ENCODE data around the gene DHRSX. TPM values are rescaled to one million over a fixed set of nuclear protein-coding genes. Genes with fewer than 3 reads are reported as not detected.

Gene DHRSX
- total RNA-seq, 1 donor from 2014 or later = 30.4 TPM

- no peak overlapping the region for H3K4me3 ChIP-seq (ENCODE audit: insufficient read depth, low read depth, low read length)
- DNase-seq (ENCODE audit: low read depth) (no peak), FAIRE-seq (no peak)
- Mint-ChIP-seq H3K27ac (ENCODE audit: unreplicated experiment) (no peak overlapping the region), H3K4me1 (ENCODE audit: low read depth, unreplicated experiment) (no peaks in the 10 kb centered on the region), H3K36me3 (ENCODE audit: low read depth, unreplicated experiment) (no peaks in the 10 kb centered on the region), H3K9me3 (ENCODE audit: unreplicated experiment) (no peaks in the 10 kb centered on the region), H3K4me3 (ENCODE audit: unreplicated experiment) (no peak overlapping the region), H3K27me3 (ENCODE audit: low read depth, unreplicated experiment) (no peaks in the 10 kb centered on the region)
- H4K20me1 ChIP-seq (ENCODE audit: insufficient read depth, low read length) = peaks cover 32% of the 10 kb centered on the region
- no peaks in the 10 kb centered on the region for H3K4me1 ChIP-seq (ENCODE audit: insufficient read depth, low read length)
- no peaks in the 10 kb centered on the region for H3K36me3 ChIP-seq (ENCODE audit: insufficient read depth, low read length)
- no peak overlapping the region for H3K4me2 ChIP-seq (ENCODE audit: low read length)
- no peak overlapping the region for H3K27ac ChIP-seq (ENCODE audit: low read depth, low read length)
- H2AFZ ChIP-seq (ENCODE audit: low read depth, low read length) = no peak overlapping the region
- no peaks in the 10 kb centered on the region for H3K9me3 ChIP-seq (ENCODE audit: insufficient read depth, low read depth, low read length)
- no peak overlapping the region for H3K9ac ChIP-seq (ENCODE audit: low read length)
- no peak for TF ChIP-seq EZH2 (IDR thresholded peaks at IDR 0.05; ENCODE audit: insufficient read depth, low read length)
- TF ChIP-seq, protein P1, sequence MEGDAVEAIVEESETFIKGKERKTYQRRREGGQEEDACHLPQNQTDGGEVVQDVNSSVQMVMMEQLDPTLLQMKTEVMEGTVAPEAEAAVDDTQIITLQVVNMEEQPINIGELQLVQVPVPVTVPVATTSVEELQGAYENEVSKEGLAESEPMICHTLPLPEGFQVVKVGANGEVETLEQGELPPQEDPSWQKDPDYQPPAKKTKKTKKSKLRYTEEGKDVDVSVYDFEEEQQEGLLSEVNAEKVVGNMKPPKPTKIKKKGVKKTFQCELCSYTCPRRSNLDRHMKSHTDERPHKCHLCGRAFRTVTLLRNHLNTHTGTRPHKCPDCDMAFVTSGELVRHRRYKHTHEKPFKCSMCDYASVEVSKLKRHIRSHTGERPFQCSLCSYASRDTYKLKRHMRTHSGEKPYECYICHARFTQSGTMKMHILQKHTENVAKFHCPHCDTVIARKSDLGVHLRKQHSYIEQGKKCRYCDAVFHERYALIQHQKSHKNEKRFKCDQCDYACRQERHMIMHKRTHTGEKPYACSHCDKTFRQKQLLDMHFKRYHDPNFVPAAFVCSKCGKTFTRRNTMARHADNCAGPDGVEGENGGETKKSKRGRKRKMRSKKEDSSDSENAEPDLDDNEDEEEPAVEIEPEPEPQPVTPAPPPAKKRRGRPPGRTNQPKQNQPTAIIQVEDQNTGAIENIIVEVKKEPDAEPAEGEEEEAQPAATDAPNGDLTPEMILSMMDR (IDR thresholded peaks at IDR 0.05; ENCODE audit: insufficient read depth, low read depth, low read length) = no peak
- no peaks in the 10 kb centered on the region for H3K79me2 ChIP-seq (ENCODE audit: insufficient read depth, low read length)
- H3K27me3 ChIP-seq (ENCODE audit: insufficient read depth, low read length) = no peaks in the 10 kb centered on the region
Observed at GRCh38 chrX:2413969-2414368, 86.8 kb downstream of the DHRSX start.

DNA sequence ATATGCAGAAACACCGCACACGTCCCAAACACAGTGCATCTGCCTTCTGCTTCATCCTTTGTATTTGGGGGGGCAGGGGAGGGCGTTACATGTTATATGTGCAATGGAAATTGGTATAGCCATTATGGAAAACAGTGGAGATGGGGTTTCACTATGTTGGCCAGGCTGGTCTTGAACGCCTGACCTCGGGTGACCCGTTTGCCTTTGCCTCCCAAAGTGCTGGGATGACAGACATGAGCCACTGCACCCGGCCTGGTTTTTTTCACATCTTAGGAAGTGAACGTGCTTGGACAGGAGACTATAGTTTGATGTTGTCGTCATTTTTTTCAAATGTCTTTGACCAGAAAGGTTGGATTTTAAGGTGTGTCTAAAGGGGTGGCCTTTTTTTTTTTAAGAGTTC lies 88.6 kb downstream of the DHRSX start:
- Histone ChIP-seq H3K27me3 (ENCODE audit: insufficient read depth, low read length) (no peaks in the 10 kb centered on the region), H3K27ac (ENCODE audit: low read depth, low read length) (no peak overlapping the region), H3K36me3 (ENCODE audit: insufficient read depth, low read length) (peaks cover 6% of the 10 kb centered on the region), H3K9ac (ENCODE audit: low read length) (no peak overlapping the region), H3K9me3 (ENCODE audit: insufficient read depth, low read depth, low read length) (peaks cover 4% of the 10 kb centered on the region), H2AFZ (ENCODE audit: low read depth, low read length) (no peak overlapping the region), H3K4me2 (ENCODE audit: low read length) (no peak overlapping the region), H3K4me3 (ENCODE audit: insufficient read depth, low read depth, low read length) (no peak overlapping the region), H3K79me2 (ENCODE audit: insufficient read depth, low read length) (no peaks in the 10 kb centered on the region), H4K20me1 (ENCODE audit: insufficient read depth, low read length) (peaks cover 22% of the 10 kb centered on the region), H3K4me1 (ENCODE audit: insufficient read depth, low read length) (no peaks in the 10 kb centered on the region)
- Mint-ChIP-seq H3K4me1 (ENCODE audit: low read depth, unreplicated experiment) (no peaks in the 10 kb centered on the region), H3K9me3 (ENCODE audit: unreplicated experiment) (peaks cover 2% of the 10 kb centered on the region), H3K36me3 (ENCODE audit: low read depth, unreplicated experiment) (peaks cover 5% of the 10 kb centered on the region), H3K4me3 (ENCODE audit: unreplicated experiment) (no peak overlapping the region), H3K27ac (ENCODE audit: unreplicated experiment) (no peak overlapping the region), H3K27me3 (ENCODE audit: low read depth, unreplicated experiment) (no peaks in the 10 kb centered on the region)
- DNase-seq (ENCODE audit: low read depth) (no peak), FAIRE-seq (no peak)
- no peak for TF ChIP-seq EZH2 (IDR thresholded peaks at IDR 0.05; ENCODE audit: insufficient read depth, low read length)
- TF ChIP-seq, protein P1 (IDR thresholded peaks at IDR 0.05; ENCODE audit: insufficient read depth, low read depth, low read length) = no peak

DNA sequence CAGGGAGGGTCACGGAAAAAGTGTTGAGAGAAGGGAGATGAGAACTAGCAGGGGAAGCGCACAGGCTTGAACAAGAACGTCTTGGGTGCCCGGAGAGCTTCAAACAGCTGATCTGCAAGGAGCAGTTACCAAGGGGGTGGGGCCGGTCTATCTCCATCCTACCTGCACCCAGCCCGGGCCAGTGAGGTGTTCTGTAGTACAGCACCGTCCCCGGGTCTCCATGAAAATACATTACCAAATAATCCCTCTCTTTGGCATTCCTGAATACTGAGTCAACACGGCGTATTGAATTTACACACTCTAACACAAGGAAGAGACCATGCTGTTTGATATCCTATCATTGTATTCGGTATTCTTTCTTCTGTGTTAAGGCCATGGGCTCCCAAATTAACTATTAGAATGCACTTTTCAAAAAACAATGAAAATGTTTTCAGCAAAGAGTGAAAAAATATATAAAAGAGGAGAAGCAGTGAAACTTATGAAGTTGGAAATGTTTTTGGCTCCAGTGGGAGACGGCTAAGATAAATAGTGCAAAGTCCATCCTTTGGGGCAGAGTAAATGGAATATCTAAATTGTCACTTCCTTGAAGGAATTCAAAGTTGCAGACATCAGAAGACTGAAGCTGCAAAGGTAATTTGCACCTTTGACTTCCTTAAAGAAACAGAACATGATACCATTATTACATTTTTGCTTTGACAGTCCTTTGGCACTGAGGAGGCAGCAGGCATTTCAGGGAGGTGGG lies 90.3 kb downstream of the DHRSX start:
- Histone ChIP-seq H3K27me3 (ENCODE audit: insufficient read depth, low read length) (no peaks in the 10 kb centered on the region), H3K4me3 (ENCODE audit: insufficient read depth, low read depth, low read length) (no peak overlapping the region), H2AFZ (ENCODE audit: low read depth, low read length) (no peak overlapping the region), H3K36me3 (ENCODE audit: insufficient read depth, low read length) (peaks cover 11% of the 10 kb centered on the region), H3K4me2 (ENCODE audit: low read length) (no peak overlapping the region), H3K79me2 (ENCODE audit: insufficient read depth, low read length) (no peaks in the 10 kb centered on the region), H3K9ac (ENCODE audit: low read length) (no peak overlapping the region), H4K20me1 (ENCODE audit: insufficient read depth, low read length) (peaks cover 16% of the 10 kb centered on the region), H3K27ac (ENCODE audit: low read depth, low read length) (no peak overlapping the region), H3K4me1 (ENCODE audit: insufficient read depth, low read length) (no peaks in the 10 kb centered on the region), H3K9me3 (ENCODE audit: insufficient read depth, low read depth, low read length) (peaks cover 8% of the 10 kb centered on the region)
- no peak overlapping the region for H3K27ac Mint-ChIP-seq (ENCODE audit: unreplicated experiment)
- H3K4me1 Mint-ChIP-seq (ENCODE audit: low read depth, unreplicated experiment) = no peaks in the 10 kb centered on the region
- DNase-seq (ENCODE audit: low read depth) = no peak
- H3K9me3 Mint-ChIP-seq (ENCODE audit: unreplicated experiment) = peaks cover 7% of the 10 kb centered on the region
- TF ChIP-seq, protein P1 (IDR thresholded peaks at IDR 0.05; ENCODE audit: insufficient read depth, low read depth, low read length) = no peak
- TF ChIP-seq EZH2 (IDR thresholded peaks at IDR 0.05; ENCODE audit: insufficient read depth, low read length) = no peak
- no peak for FAIRE-seq
- H3K27me3 Mint-ChIP-seq (ENCODE audit: low read depth, unreplicated experiment) = no peaks in the 10 kb centered on the region
- no peak overlapping the region for H3K4me3 Mint-ChIP-seq (ENCODE audit: unreplicated experiment)
- H3K36me3 Mint-ChIP-seq (ENCODE audit: low read depth, unreplicated experiment) = peaks cover 15% of the 10 kb centered on the region
